ENCODE results near the gene PTPRG.

Gene PTPRG

GRCh38 chr3:61826161-61826560, 264.8 kb downstream of the PTPRG start:
- no peak overlapping the region for H3K4me3 ChIP-seq (replicated peaks; ENCODE audit: low read depth, low read length)
- no peak for TF ChIP-seq CTCF (IDR thresholded peaks at IDR 0.05; ENCODE audit: low read depth, low read length, missing control alignments)
- no peak for DNase-seq (ENCODE audit: extremely low read depth, low read depth)

- no peak for TF ChIP-seq CTCF (IDR thresholded peaks at IDR 0.05; ENCODE audit: low read depth, low read length, missing control alignments)
- DNase-seq (ENCODE audit: extremely low read depth, low read depth) = no peak
- no peak overlapping the region for H3K4me3 ChIP-seq (replicated peaks; ENCODE audit: low read depth, low read length)
These were observed 267.0 kb downstream of the PTPRG start for GRCh38 chr3:61828184-61828874.

- no peak for TF ChIP-seq CTCF (IDR thresholded peaks at IDR 0.05; ENCODE audit: low read depth, low read length, missing control alignments)
- DNase-seq (ENCODE audit: extremely low read depth, low read depth) = no peak
- H3K4me3 ChIP-seq (replicated peaks; ENCODE audit: low read depth, low read length) = no peak overlapping the region
These were observed 267.7 kb downstream of the PTPRG start for GRCh38 chr3:61828880-61829721.

GRCh38 chr3:61829722-61830350, 268.5 kb downstream of the PTPRG start:
- no peak overlapping the region for H3K4me3 ChIP-seq (replicated peaks; ENCODE audit: low read depth, low read length)
- no peak for DNase-seq (ENCODE audit: extremely low read depth, low read depth)
- no peak for TF ChIP-seq CTCF (IDR thresholded peaks at IDR 0.05; ENCODE audit: low read depth, low read length, missing control alignments)

- DNase-seq (ENCODE audit: extremely low read depth, low read depth) = no peak
- no peak overlapping the region for H3K4me3 ChIP-seq (replicated peaks; ENCODE audit: low read depth, low read length)
- no peak for TF ChIP-seq CTCF (IDR thresholded peaks at IDR 0.05; ENCODE audit: low read depth, low read length, missing control alignments)
These were observed 270.6 kb downstream of the PTPRG start for GRCh38 chr3:61831973-61832372.

GRCh38 chr3:61832375-61833229, 271.2 kb downstream of the PTPRG start:
- TF ChIP-seq CTCF (IDR thresholded peaks at IDR 0.05; ENCODE audit: low read depth, low read length, missing control alignments) = no peak
- no peak for DNase-seq (ENCODE audit: extremely low read depth, low read depth)
- no peak overlapping the region for H3K4me3 ChIP-seq (replicated peaks; ENCODE audit: low read depth, low read length)
